T-cell (primary cell): Measurements from ENCODE around the gene SLC9A7. TPM values are rescaled to one million over a fixed set of nuclear protein-coding genes. Genes with fewer than 3 reads are reported as not detected.
A peak's percentile ranks its signal among the peaks of the same experiment; 100 is the strongest.

ENCODE experiments used
- ATAC-seq, 4 experiments: fragments of 200-7000 bp in 3 of 4; fragments of 150-1000 bp in 1 of 4; cut with Tn5 transposase; replicated peaks in 1 of 4; 1 replicate in 3 of 4; 2 replicates in 1 of 4; pipeline ENCODE4 v1.10.0; 2021; ENCODE audit warnings: moderate library complexity in 3 of 4, mild to moderate bottlenecking in 2 of 4, moderate number of reproducible peaks in 1 of 4
- CTCF ChIA-PET, 2 donors: fragments of 300-600 bp; sonication (Branson Sonifier 250); formaldehyde crosslinking; loops; one replicate each; lab custom pipeline; 2022; ENCODE audit warnings: antibody characterized with exemption in 2 of 2; lab: Charles Lee
- POLR2A ChIA-PET, 2 donors: fragments of 300-600 bp; sonication (Branson Sonifier 250); formaldehyde crosslinking; loops; one replicate each; lab custom pipeline; 2022; ENCODE audit warnings: antibody characterized with exemption in 2 of 2; lab: Charles Lee
- DNase-seq, 35 experiments: peaks; one replicate each; pipeline versions ENCODE4 v3.0.0 to v3.0.0-alpha.2; 2013 to 2023
- H3K27ac ChIP-seq: one replicate; pipeline ENCODE4 v1.5.1; 2013; ENCODE audit warnings: low read length
- H3K27me3 ChIP-seq, 2 experiments: replicated peaks in 1 of 2; 1 replicate in 1 of 2; 2 replicates in 1 of 2; pipeline versions ENCODE4 v1.6.1 to v1.7.0; 2013; ENCODE audit warnings: low read length in 1 of 2, mixed read lengths in 1 of 2; ENCODE audit not compliant: control insufficient read depth in 2 of 2, insufficient read depth in 2 of 2; ENCODE audit errors: extremely low read depth in 1 of 2
- H3K36me3 ChIP-seq, 2 donors: 1 replicate in 1 of 2; 2 replicates in 1 of 2; pipeline versions ENCODE4 v1.6.1 to v1.7.0; 2013; ENCODE audit warnings: low read length in 1 of 2; ENCODE audit not compliant: control insufficient read depth in 2 of 2, insufficient read depth in 1 of 2; ENCODE audit errors: extremely low read depth in 1 of 2
- H3K4me1 ChIP-seq, 2 experiments: 1 replicate in 1 of 2; 2 replicates in 1 of 2; pipeline versions ENCODE4 v1.6.1 to v1.7.0; 2013; ENCODE audit warnings: low read length in 2 of 2, mixed read lengths in 1 of 2; ENCODE audit not compliant: insufficient read depth in 2 of 2, control insufficient read depth in 1 of 2; ENCODE audit errors: extremely low read depth in 1 of 2
- H3K4me3 ChIP-seq, 2 donors: 1 replicate in 1 of 2; 2 replicates in 1 of 2; pipeline versions ENCODE4 v1.5.1 to v1.7.0; 2013; ENCODE audit warnings: mild to moderate bottlenecking in 2 of 2, low read length in 1 of 2, moderate library complexity in 1 of 2; ENCODE audit not compliant: control insufficient read depth in 1 of 2; ENCODE audit errors: extremely low read depth in 1 of 2
- H3K9me3 ChIP-seq: 2 replicates; pipeline ENCODE4 v1.7.0; 2013
- H3K27ac Mint-ChIP-seq, 2 donors: one replicate each; pipeline ENCODE4 v1.8.0; 2020 to 2021; ENCODE audit warnings: mild to moderate bottlenecking in 2 of 2, mixed read lengths in 2 of 2
- H3K27me3 Mint-ChIP-seq, 2 donors: one replicate each; pipeline ENCODE4 v1.8.0; 2021 to 2022; ENCODE audit warnings: mixed read lengths in 2 of 2
- H3K36me3 Mint-ChIP-seq: one replicate; pipeline ENCODE4 v1.8.0; 2021; ENCODE audit warnings: mixed read lengths
- H3K4me1 Mint-ChIP-seq, 3 donors: one replicate each; pipeline ENCODE4 v1.8.0; 2020 to 2022; ENCODE audit warnings: mixed read lengths in 3 of 3, mild to moderate bottlenecking in 1 of 3
- H3K4me3 Mint-ChIP-seq, 3 donors: one replicate each; pipeline ENCODE4 v1.8.0; 2020 to 2022; ENCODE audit warnings: mild to moderate bottlenecking in 3 of 3, mixed read lengths in 3 of 3, moderate library complexity in 3 of 3
- H3K9me3 Mint-ChIP-seq, 3 donors: one replicate each; pipeline ENCODE4 v1.8.0; 2020 to 2022; ENCODE audit warnings: mixed read lengths in 3 of 3
- WGBS: methylation state at CpG from one replicate; pipeline ENCODE4 v1.1.5; 2013; ENCODE audit warnings: missing lambda C conversion rate; ENCODE audit not compliant: insufficient coverage; 5-methylcytosine and 5-hydroxymethylcytosine counted together
- total RNA-seq, 35 experiments: library from RNA in 6 of 35; stranded (reverse) in 6 of 35; fragments of 120-200 nt in 1 of 35; gene quantifications; one replicate each; pipeline versions ENCODE4 v1.2.1 to v1.2.4 and lab custom pipeline; 2013 to 2026

The SLC9A7 gene
- total RNA-seq (1 to 10 TPM; 2.3 to 6.3 (median 3.7) TPM), total RNA-seq (lab: John Stamatoyannopoulos, UW) (8.8 to 68.7 (median 15.3) reads per million in 29 experiments)
- 5.2 TPM for total RNA-seq (2013)

DNA sequence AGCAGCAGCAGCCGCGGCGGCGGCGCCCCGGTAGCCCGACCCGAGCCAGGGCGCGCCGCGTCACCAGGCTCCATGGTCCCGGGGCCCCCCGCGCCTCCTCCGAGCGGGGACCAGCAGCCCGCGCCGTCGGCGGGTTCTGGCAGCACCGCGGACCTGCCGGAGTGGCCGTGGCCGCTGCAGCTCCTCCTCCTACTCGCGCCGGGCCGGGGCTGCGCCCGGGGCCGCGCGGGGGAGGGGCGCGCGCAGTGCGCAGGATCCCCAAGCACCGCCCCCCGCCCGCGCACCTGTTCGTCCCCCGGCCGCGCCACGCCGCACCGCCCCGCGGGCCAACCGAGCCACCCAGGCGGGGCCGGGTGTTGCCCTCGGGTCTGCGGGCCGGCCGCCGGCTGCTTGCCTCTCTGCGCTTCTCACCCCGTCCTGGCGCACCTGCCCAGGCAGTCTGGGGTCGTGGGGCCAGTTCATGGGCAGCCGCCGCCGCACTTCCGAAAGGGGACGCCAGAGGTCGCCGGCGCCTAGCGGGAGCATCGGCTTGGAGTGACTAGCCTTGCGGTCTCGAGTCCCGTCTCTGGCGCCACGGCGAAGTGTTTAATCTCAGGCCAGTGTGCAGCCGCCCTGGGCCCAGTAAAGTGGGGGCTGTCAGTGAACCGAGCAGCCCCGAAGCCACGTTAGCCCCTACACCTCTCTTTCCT, at the start of gene SLC9A7:
TSS of gene SLC9A7 (minus strand) at position 163 of the 689 bp plus-strand sequence. CDS start at position 74, 89 bp downstream.
- H3K36me3 ChIP-seq, result no peaks in the 10 kb centered on the region
- ATAC-seq, result peak; percentile 82 to 84 (median 84)
- Mint-ChIP-seq H3K27me3 (peaks cover 8 to 17% of the 10 kb centered on the region in 2 donors), H3K4me3 (peak within 1 kb of the TSS; percentile 86 to 94 (median 88)), H3K36me3 (no peaks in the 10 kb centered on the region), H3K9me3 (no peaks in the 10 kb centered on the region), H3K4me1 (peaks cover 6 to 21% (median 14%) of the 10 kb centered on the region in 3 donors), H3K27ac (peak within 1 kb of the TSS; percentile 4 to 63)
- 0% methylated on average over 45 of the region's 85 CpGs for WGBS
- ChIA-PET POLR2A (no interaction called here), CTCF (interaction anchor here (0.6 to 1.2 kb wide), 3 partner anchors 37 to 386 kb away, joined by 3 read pairs; partner anchors contain the start of gene RBM10 (in 1 of the 2))
- H3K27ac ChIP-seq, result no peak within 1 kb of the TSS
- no peaks in the 10 kb centered on the region for H3K27me3 ChIP-seq
- H3K4me1 ChIP-seq, result peaks cover 0 to 11% of the 10 kb centered on the region in 2 experiments
- DNase-seq, result peak; percentile 34 to 82 (median 69)
- H3K4me3 ChIP-seq, result peak within 1 kb of the TSS; percentile 52 to 56
- H3K9me3 ChIP-seq, result no peaks in the 10 kb centered on the region

DNA sequence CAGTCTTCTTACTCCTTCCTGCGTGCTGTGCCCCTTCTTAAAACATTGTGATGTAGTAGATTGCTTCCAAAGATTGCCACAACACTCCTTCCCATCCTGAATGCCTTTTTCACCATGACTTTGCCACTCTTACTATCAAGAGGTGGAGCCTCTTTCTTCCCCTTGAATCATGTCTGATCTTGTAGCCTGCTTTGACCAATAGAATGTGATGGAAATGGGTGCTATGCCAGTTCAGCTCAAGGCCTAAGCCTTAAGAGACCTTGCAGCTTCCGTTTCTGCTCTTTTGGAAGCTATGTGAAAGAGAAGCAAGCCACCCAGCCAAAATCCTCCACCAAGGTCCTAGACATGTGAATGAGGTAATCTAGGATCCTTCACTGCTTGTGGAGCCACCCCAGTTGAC, 46.4 kb upstream of the SLC9A7 start:
- no peak for ATAC-seq
- Histone ChIP-seq H3K4me3 (no peak overlapping the region), H3K9me3 (no peaks in the 10 kb centered on the region), H3K27me3 (no peaks in the 10 kb centered on the region), H3K36me3 (no peaks in the 10 kb centered on the region), H3K4me1 (no peaks in the 10 kb centered on the region), H3K27ac (no peak overlapping the region)
- CTCF ChIA-PET, result no interaction called here
- Mint-ChIP-seq H3K27me3 (peaks cover 3 to 18% of the 10 kb centered on the region in 2 donors), H3K4me1 (no peaks in the 10 kb centered on the region), H3K27ac (no peak overlapping the region), H3K36me3 (no peaks in the 10 kb centered on the region), H3K4me3 (no peak overlapping the region), H3K9me3 (no peaks in the 10 kb centered on the region)
- no peak for DNase-seq
- WGBS, result no CpG with 5 or more reads among the region's 2 CpGs
- POLR2A ChIA-PET, result no interaction called here

DNA sequence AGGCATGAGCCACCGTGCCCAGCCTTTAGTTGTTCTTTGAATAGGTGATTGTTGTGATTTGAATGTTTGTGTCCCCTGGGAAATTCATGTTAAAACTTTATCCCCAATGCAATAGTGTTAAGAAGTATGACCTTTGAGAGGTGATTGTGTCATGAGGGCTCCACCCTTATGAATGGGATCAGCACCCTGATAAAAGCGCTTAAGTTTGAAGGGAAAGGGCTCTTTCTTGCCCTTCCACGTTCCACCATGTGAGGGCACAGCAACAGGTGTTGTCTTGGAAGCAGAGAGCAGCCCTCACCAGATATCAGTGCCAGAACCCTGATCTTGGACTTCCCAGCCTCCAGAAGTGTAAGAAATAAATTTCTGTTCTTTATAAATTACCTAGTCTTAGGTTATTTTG, 44.2 kb upstream of the SLC9A7 start:
- Mint-ChIP-seq H3K4me3 (no peak overlapping the region), H3K4me1 (no peaks in the 10 kb centered on the region), H3K27me3 (peaks cover 0 to 14% of the 10 kb centered on the region in 2 donors), H3K36me3 (no peaks in the 10 kb centered on the region), H3K27ac (no peak overlapping the region), H3K9me3 (no peaks in the 10 kb centered on the region)
- Histone ChIP-seq H3K4me3 (no peak overlapping the region), H3K4me1 (no peaks in the 10 kb centered on the region), H3K27ac (no peak overlapping the region), H3K27me3 (no peaks in the 10 kb centered on the region), H3K9me3 (no peaks in the 10 kb centered on the region), H3K36me3 (no peaks in the 10 kb centered on the region)
- no peak for ATAC-seq
- no peak for DNase-seq
- POLR2A ChIA-PET, result no interaction called here
- no CpG with 5 or more reads among the region's 3 CpGs for WGBS
- CTCF ChIA-PET, result interaction anchor here in 1 of 2 donors (0.6 kb wide), 1 partner anchor 53 kb away, joined by 3 read pairs; no protein-coding TSS in a partner anchor

DNA sequence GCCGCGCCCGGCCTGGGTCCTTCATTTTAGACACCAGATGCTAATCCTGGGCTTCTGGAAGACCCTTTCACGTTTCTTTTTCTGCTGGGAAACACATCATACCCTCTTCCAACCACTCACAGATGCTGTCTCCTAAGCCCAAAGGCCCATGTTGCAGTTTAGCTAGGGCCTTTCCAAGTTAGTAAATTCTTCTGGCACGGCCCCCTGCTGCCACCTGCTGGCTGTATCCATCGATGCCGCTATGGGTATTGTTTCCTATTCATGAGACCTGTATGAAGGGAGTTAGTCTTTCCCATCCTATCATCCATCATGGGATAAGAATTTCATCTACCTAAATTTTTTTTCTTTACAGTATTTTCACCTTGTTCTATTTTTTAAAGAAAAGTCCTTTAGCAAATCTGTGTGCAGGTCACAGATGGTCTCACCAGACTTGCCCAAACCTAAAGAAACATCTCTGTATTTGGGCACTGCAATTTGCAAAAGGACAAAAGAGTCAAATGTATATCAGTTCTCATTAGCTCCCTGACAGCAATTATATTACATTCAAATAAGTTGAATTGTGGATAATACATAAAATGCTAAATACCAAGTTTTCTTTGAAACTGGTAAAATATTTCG, 37.8 kb upstream of the SLC9A7 start:
- POLR2A ChIA-PET, result no interaction called here

DNA sequence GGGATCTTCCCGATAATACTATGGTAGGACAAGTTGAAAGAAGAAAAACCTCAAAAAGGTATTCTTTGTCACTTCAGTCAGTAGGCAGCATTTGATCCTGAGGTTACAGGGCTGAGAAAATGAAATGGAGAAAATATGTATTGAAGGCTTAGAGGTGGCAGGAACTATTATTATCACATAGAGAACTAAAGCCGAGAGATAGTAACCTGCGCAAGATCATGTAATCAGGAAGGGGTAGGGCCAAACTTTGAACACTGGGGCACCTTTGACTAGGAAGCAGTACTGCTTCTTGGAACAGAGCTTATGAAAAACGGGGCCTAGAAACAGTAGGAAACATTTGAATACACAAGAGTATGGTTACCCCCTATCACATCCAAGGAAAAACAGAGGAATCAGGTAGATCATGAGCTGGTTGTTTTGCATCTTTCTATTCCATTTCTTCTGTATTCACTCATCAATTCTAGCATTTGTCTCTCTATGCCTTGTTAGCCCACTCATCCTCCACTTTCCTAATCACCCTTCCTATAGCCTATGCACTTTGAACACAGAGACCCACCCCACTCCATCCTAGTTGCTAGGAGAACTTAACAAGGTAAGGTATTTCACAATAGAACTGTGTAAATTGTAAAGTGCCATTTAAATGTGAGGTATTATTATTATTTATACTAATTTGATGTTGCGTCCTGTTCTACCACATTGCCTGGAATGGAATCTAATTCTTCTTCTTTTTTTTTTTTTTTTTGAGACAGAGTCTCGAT, 34.6 kb upstream of the SLC9A7 start:
- POLR2A ChIA-PET, result no interaction called here
- H3K4me1 ChIP-seq, result no peaks in the 10 kb centered on the region
- Mint-ChIP-seq H3K27ac (no peak overlapping the region), H3K4me1 (peaks cover 0 to 16% (median 10%) of the 10 kb centered on the region in 3 donors), H3K27me3 (no peaks in the 10 kb centered on the region), H3K4me3 (no peak overlapping the region), H3K9me3 (no peaks in the 10 kb centered on the region), H3K36me3 (no peaks in the 10 kb centered on the region)
- H3K36me3 ChIP-seq, result no peaks in the 10 kb centered on the region
- H3K4me3 ChIP-seq, result no peak overlapping the region
- no peaks in the 10 kb centered on the region for H3K9me3 ChIP-seq
- DNase-seq, result no peak
- no peak for ATAC-seq
- no peak overlapping the region for H3K27ac ChIP-seq
- H3K27me3 ChIP-seq, result no peaks in the 10 kb centered on the region
- no CpG with 5 or more reads among the region's 6 CpGs for WGBS
- CTCF ChIA-PET, result no interaction called here

More for the DNA sequence above, 37.8 kb upstream of the SLC9A7 start:
- CTCF ChIA-PET, result interaction anchor here (1.0 to 1.7 kb wide), 4 partner anchors 35 to 37 kb away, joined by 3 to 4 read pairs (median 3); no protein-coding TSS in a partner anchor
- Histone ChIP-seq H3K27ac (no peak overlapping the region), H3K27me3 (no peaks in the 10 kb centered on the region), H3K36me3 (no peaks in the 10 kb centered on the region), H3K4me3 (no peak overlapping the region), H3K4me1 (no peaks in the 10 kb centered on the region), H3K9me3 (no peaks in the 10 kb centered on the region)
- Mint-ChIP-seq H3K27me3 (peaks cover 0 to 4% of the 10 kb centered on the region in 2 donors), H3K9me3 (no peaks in the 10 kb centered on the region), H3K4me3 (no peak overlapping the region), H3K4me1 (peaks cover 0 to 16% (median 10%) of the 10 kb centered on the region in 3 donors), H3K27ac (no peak overlapping the region), H3K36me3 (no peaks in the 10 kb centered on the region)
- WGBS, result no CpG with 5 or more reads among the region's 8 CpGs
- DNase-seq (peak; percentile 18 to 70 (median 51)), ATAC-seq (peak in 2 of 4 experiments; percentile 44 to 62)

DNA sequence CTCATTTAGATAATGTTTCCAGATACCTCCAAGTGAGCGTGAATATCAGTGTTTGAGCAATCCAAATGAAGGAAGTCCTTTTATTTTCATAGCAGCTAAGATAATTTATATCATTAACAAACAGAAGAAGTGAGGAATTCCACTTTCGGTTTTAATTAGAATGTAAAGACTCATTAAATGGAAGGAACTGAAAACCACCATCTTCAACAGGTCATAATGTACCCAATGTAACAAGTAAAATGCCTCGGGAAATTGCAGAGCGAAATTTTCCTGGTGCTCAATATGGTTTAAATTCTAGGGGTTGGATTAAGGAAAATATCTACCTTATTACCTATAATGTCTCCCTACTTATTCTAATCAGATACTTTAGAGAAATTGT, 33.9 kb upstream of the SLC9A7 start:
- Histone ChIP-seq H3K4me3 (no peak overlapping the region), H3K9me3 (no peaks in the 10 kb centered on the region), H3K27me3 (no peaks in the 10 kb centered on the region), H3K36me3 (no peaks in the 10 kb centered on the region), H3K27ac (no peak overlapping the region), H3K4me1 (no peaks in the 10 kb centered on the region)
- no peak for ATAC-seq
- ChIA-PET POLR2A (no interaction called here), CTCF (no interaction called here)
- no peaks in the 10 kb centered on the region for H3K36me3 Mint-ChIP-seq
- no peaks in the 10 kb centered on the region for H3K27me3 Mint-ChIP-seq
- peaks cover 0 to 16% (median 10%) of the 10 kb centered on the region in 3 donors for H3K4me1 Mint-ChIP-seq
- peak overlapping the region; percentile 43 to 44 for H3K27ac Mint-ChIP-seq
- no peak for DNase-seq
- WGBS, result no CpG with 5 or more reads among the region's 4 CpGs
- no peaks in the 10 kb centered on the region for H3K9me3 Mint-ChIP-seq
- peak overlapping the region in 1 of 3 donors; percentile 21 for H3K4me3 Mint-ChIP-seq
